Caco-2 (cell line): ENCODE measurements around the gene CCDC178. TPM values are rescaled to one million over a fixed set of nuclear protein-coding genes. Genes with fewer than 3 reads are reported as not detected.

Experiments
- BruUV-seq: library from RNA; stranded (reverse); fragments of 400-500 nt; replicated peaks from 2 replicates; lab custom pipeline; 2021; lab: Mats Ljungman, UMichigan
- CTCF ChIA-PET: fragments of 300-600 bp; sonication (Branson Sonifier 250); formaldehyde crosslinking; loops from one replicate; lab custom pipeline; 2022; ENCODE audit warnings: antibody characterized with exemption; lab: Charles Lee
- POLR2A ChIA-PET: fragments of 300-600 bp; sonication (Branson Sonifier 250); formaldehyde crosslinking; loops from one replicate; lab custom pipeline; 2022; ENCODE audit warnings: antibody characterized with exemption; lab: Charles Lee
- DNase-seq, 2 experiments: peaks; one replicate each; pipeline versions ENCODE4 v3.0.0 to v3.0.0-alpha.2; 2020 to 2022
- H3K27me3 ChIP-seq: replicated peaks from 2 replicates; pipeline ENCODE4 v1.6.0; 2011; ENCODE audit warnings: low read length; ENCODE audit not compliant: control insufficient read depth, insufficient read depth
- H3K36me3 ChIP-seq: 2 replicates; pipeline ENCODE4 v1.5.1; 2011; ENCODE audit warnings: low read length; ENCODE audit not compliant: control insufficient read depth, insufficient read depth
- H3K4me1 ChIP-seq: fragments of 250-450 bp; sonication (Bioruptor Pico); 2 replicates; pipeline ENCODE4 v1.5.1; 2020; ENCODE audit warnings: mild to moderate bottlenecking
- H3K4me3 ChIP-seq: 2 replicates; pipeline ENCODE4 v1.5.1; 2011; ENCODE audit warnings: low read depth, mild to moderate bottlenecking, control low read depth, low read length
- H3K9me3 ChIP-seq: fragments of 250-450 bp; sonication (Bioruptor Pico); 2 replicates; pipeline ENCODE4 v1.5.1; 2020; ENCODE audit warnings: mild to moderate bottlenecking, moderate library complexity
- H3K27ac Mint-ChIP-seq: one replicate; pipeline ENCODE4 v1.8.0; 2022; ENCODE audit warnings: mixed read lengths; ENCODE audit not compliant: unreplicated experiment
- H3K27me3 Mint-ChIP-seq: one replicate; pipeline ENCODE4 v1.8.0; 2022; ENCODE audit warnings: mixed read lengths; ENCODE audit not compliant: insufficient read depth, unreplicated experiment
- H3K36me3 Mint-ChIP-seq: one replicate; pipeline ENCODE4 v1.8.0; 2022; ENCODE audit warnings: mild to moderate bottlenecking, mixed read lengths; ENCODE audit not compliant: insufficient read depth, unreplicated experiment
- H3K4me1 Mint-ChIP-seq: one replicate; pipeline ENCODE4 v1.8.0; 2022; ENCODE audit warnings: low read depth, mixed read lengths; ENCODE audit not compliant: unreplicated experiment
- H3K4me3 Mint-ChIP-seq: one replicate; pipeline ENCODE4 v1.8.0; 2022; ENCODE audit warnings: mild to moderate bottlenecking, moderate library complexity, mixed read lengths; ENCODE audit not compliant: unreplicated experiment
- H3K9me3 Mint-ChIP-seq: one replicate; pipeline ENCODE4 v1.8.0; 2022; ENCODE audit warnings: mixed read lengths; ENCODE audit not compliant: unreplicated experiment
- intact Hi-C: fragments of 100-400 bp; cut with micrococcal nuclease; formaldehyde crosslinking; loops from one replicate; pipeline ENCODE4 v1.10.0; 2022; ENCODE audit not compliant: unreplicated experiment
- total RNA-seq: library from RNA; stranded (reverse); gene quantifications from 2 replicates; pipeline ENCODE4 v1.2.3, GENCODE V29; 2022
- TF ChIP-seq, protein P1 (sequence below), 2 experiments: fragments of 200-600 bp in 1 of 2; IDR thresholded peaks; 1 replicate in 1 of 2; 2 replicates in 1 of 2; pipeline versions ENCODE4 v1.5.1 to v1.8.0; 2011 to 2022; ENCODE audit warnings: antibody characterized with exemption in 1 of 2, control low read depth in 1 of 2, inconsistent platforms in 1 of 2, low read depth in 1 of 2, low read length in 1 of 2, mild to moderate bottlenecking in 1 of 2, moderate library complexity in 1 of 2; ENCODE audit not compliant: insufficient read depth in 1 of 2, severe bottlenecking in 1 of 2, unreplicated experiment in 1 of 2

The CCDC178 gene
- total RNA-seq, 1 experiment from 2014 or later = not detected

GRCh38 chr18:32975501-32975900, 465.0 kb downstream of the CCDC178 start:
- no peak for DNase-seq
- BruUV-seq = no TSS peak
- H3K36me3 Mint-ChIP-seq = no peaks in the 10 kb centered on the region
- no peaks in the 10 kb centered on the region for H3K27me3 Mint-ChIP-seq
- H3K4me3 Mint-ChIP-seq = no peak overlapping the region
- H3K9me3 ChIP-seq = no peaks in the 10 kb centered on the region
- H3K27ac Mint-ChIP-seq = no peak overlapping the region
- no peaks in the 10 kb centered on the region for H3K27me3 ChIP-seq
- TF ChIP-seq, protein P1, sequence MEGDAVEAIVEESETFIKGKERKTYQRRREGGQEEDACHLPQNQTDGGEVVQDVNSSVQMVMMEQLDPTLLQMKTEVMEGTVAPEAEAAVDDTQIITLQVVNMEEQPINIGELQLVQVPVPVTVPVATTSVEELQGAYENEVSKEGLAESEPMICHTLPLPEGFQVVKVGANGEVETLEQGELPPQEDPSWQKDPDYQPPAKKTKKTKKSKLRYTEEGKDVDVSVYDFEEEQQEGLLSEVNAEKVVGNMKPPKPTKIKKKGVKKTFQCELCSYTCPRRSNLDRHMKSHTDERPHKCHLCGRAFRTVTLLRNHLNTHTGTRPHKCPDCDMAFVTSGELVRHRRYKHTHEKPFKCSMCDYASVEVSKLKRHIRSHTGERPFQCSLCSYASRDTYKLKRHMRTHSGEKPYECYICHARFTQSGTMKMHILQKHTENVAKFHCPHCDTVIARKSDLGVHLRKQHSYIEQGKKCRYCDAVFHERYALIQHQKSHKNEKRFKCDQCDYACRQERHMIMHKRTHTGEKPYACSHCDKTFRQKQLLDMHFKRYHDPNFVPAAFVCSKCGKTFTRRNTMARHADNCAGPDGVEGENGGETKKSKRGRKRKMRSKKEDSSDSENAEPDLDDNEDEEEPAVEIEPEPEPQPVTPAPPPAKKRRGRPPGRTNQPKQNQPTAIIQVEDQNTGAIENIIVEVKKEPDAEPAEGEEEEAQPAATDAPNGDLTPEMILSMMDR (IDR thresholded peaks at IDR 0.05; ENCODE audit: insufficient read depth in 1 of 2, low read depth in 1 of 2, low read length in 1 of 2, severe bottlenecking in 1 of 2, unreplicated experiment in 1 of 2) = no peak
- H3K36me3 ChIP-seq = no peaks in the 10 kb centered on the region
- H3K4me3 ChIP-seq = no peak overlapping the region
- no peaks in the 10 kb centered on the region for H3K4me1 Mint-ChIP-seq
- CTCF ChIA-PET = no interaction called here
- POLR2A ChIA-PET = no interaction called here
- intact Hi-C loops = no loop called here
- H3K9me3 Mint-ChIP-seq = no peaks in the 10 kb centered on the region
- H3K4me1 ChIP-seq = no peaks in the 10 kb centered on the region

- Histone ChIP-seq H3K4me3 (no peak overlapping the region), H3K4me1 (no peaks in the 10 kb centered on the region), H3K36me3 (no peaks in the 10 kb centered on the region), H3K9me3 (no peaks in the 10 kb centered on the region), H3K27me3 (no peaks in the 10 kb centered on the region)
- TF ChIP-seq, protein P1 (IDR thresholded peaks at IDR 0.05; ENCODE audit: insufficient read depth in 1 of 2, low read depth in 1 of 2, low read length in 1 of 2, severe bottlenecking in 1 of 2, unreplicated experiment in 1 of 2) = no peak
- H3K36me3 Mint-ChIP-seq = no peaks in the 10 kb centered on the region
- ChIA-PET POLR2A (no interaction called here), CTCF (no interaction called here)
- no peak for DNase-seq
- H3K4me1 Mint-ChIP-seq = no peaks in the 10 kb centered on the region
- intact Hi-C loops = no loop called here
- no peaks in the 10 kb centered on the region for H3K9me3 Mint-ChIP-seq
- no peak overlapping the region for H3K27ac Mint-ChIP-seq
- H3K4me3 Mint-ChIP-seq = no peak overlapping the region
- H3K27me3 Mint-ChIP-seq = no peaks in the 10 kb centered on the region
- BruUV-seq = no TSS peak
Observed at GRCh38 chr18:32975163-32975436, 465.4 kb downstream of the CCDC178 start.

GRCh38 chr18:32974421-32975162, 465.9 kb downstream of the CCDC178 start:
- H3K27ac Mint-ChIP-seq = no peak overlapping the region
- Histone ChIP-seq H3K36me3 (no peaks in the 10 kb centered on the region), H3K4me1 (no peaks in the 10 kb centered on the region), H3K27me3 (no peaks in the 10 kb centered on the region), H3K9me3 (no peaks in the 10 kb centered on the region), H3K4me3 (no peak overlapping the region)
- no peak for DNase-seq
- intact Hi-C loops = no loop called here
- ChIA-PET POLR2A (no interaction called here), CTCF (no interaction called here)
- H3K9me3 Mint-ChIP-seq = no peaks in the 10 kb centered on the region
- H3K27me3 Mint-ChIP-seq = no peaks in the 10 kb centered on the region
- no peak overlapping the region for H3K4me3 Mint-ChIP-seq
- TF ChIP-seq, protein P1 (IDR thresholded peaks at IDR 0.05; ENCODE audit: insufficient read depth in 1 of 2, low read depth in 1 of 2, low read length in 1 of 2, severe bottlenecking in 1 of 2, unreplicated experiment in 1 of 2) = no peak
- no TSS peak for BruUV-seq
- H3K4me1 Mint-ChIP-seq = no peaks in the 10 kb centered on the region
- H3K36me3 Mint-ChIP-seq = no peaks in the 10 kb centered on the region
